ENCODE data around the gene FBXO24.

The FBXO24 gene

GRCh38 chr7:100575206-100575631, 10.9 kb upstream of the FBXO24 start:
- no peak for DNase-seq

GRCh38 chr7:100575746-100576383, 10.3 kb upstream of the FBXO24 start:
- no peak for DNase-seq

DNA sequence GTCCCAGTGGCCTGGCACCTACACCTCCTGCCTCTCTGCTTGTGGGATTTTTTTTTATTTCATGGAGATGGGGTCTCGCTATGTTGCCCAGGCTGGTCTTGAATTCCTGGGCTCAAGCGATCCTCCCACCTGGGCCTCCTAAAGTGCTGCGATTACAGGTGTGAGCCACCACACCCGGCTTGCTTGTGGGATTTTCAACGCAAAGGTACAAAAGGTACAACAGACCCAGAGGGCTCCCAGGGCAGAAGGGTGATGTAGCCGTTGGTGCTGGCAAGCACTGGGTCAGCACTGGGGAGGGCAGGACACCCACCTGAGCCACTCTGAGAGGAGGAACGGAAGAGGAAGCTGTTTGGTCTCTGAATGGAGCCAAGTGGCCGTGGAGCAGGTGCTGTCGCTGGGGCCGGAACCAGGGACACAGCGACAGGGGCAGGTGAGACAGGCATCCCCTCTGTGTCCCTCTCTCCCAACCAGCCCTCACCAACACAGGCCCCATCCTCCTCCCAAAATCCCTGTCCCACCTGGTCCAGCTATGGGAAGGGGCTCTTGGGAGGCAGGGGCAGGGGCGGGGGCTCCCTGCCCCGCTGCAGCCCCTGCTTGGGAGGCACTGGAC, 9.6 kb upstream of the FBXO24 start:
- no peak for DNase-seq

GRCh38 chr7:100577103-100577502, 9.0 kb upstream of the FBXO24 start:
- DNase-seq: no peak

DNA sequence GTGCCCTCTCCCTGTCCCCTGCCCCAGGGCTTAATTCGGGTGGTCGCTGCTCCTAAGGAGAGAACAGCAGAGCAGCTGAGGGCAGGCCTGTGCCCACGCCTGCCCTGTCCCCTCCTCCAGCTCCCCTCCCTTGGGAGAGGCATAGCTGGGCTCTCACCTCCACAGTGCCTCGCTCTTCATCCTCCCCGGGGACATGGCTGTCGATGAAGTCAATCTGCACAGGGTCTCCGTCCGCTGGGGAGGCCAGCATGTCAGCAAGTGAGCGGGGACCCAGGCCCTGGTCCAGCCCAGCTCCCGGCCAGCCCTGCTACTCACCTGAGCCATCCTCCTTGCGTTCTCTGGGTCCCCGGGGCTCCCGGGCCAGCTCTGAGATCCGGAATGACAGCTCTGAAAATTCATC, 8.6 kb upstream of the FBXO24 start:
- DNase-seq: no peak

GRCh38 chr7:100578246-100579183, 7.6 kb upstream of the FBXO24 start:
- DNase-seq: no peak

GRCh38 chr7:100580466-100581283, 5.5 kb upstream of the FBXO24 start:
- no peak for DNase-seq

DNA sequence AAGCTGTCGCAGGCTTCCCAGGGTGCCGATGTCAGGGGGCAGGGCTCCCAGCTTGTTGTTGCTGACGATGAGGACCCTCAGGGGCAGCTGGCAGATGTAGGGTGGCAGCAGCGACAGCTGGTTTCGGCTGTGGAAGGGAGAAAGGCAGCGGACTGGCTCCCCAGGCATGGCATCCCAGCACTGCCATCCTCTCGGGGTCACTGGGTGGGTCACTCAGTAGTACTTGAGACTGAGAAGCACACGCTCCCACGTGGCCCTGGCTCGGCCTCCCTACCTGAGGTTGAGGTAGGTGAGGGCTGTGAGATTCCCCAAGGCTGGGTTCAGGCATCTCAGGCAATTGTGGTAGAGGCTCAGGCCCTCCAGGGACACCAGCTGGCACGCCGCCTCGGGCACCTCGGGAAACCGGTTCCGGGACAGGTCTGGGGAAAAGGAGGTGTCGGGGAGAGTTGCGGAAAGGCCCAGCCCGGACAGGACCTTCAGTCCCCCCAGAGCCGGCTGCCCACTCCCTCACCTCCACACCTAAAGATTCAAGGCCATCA, 4.0 kb upstream of the FBXO24 start:
- DNase-seq: no peak

- DNase-seq: no peak
These were observed 3.5 kb upstream of the FBXO24 start for GRCh38 chr7:100582650-100583049.

- no peak for DNase-seq
These were observed 2.7 kb upstream of the FBXO24 start for GRCh38 chr7:100583132-100584053.

DNA sequence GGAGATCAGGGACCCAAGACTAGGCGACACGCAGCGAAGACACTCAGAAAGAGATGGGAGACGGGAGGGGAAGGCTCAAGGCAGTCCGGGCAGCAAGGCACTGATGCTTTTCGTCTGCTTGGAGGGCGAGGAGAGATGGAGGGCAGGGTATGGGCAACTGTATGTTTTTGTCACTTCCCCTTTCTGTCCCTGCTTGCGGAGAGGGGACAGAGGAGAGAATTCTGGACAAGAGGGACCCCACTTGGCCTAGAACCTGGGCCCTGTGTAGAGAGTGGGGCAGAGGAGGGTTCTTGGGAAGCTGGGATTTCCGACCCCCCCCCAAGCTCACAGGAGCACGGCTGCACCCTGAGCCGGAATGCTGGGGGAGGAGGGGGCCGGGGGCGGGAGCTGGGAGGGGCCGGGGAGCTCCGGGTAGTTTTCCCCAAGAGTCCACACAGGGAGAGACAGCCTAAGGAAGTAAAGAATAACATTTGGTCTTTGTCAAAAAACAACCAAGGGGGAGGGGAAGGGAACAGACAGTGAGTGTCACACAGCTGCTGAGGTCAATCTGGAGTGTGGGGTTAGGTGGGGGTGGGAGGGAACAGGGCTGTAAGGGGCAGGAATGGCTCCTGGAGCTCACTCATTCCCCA, 2.0 kb upstream of the FBXO24 start:
- DNase-seq: no peak

- DNase-seq: no peak
These were observed 1.2 kb upstream of the FBXO24 start for GRCh38 chr7:100584683-100585510.

DNA sequence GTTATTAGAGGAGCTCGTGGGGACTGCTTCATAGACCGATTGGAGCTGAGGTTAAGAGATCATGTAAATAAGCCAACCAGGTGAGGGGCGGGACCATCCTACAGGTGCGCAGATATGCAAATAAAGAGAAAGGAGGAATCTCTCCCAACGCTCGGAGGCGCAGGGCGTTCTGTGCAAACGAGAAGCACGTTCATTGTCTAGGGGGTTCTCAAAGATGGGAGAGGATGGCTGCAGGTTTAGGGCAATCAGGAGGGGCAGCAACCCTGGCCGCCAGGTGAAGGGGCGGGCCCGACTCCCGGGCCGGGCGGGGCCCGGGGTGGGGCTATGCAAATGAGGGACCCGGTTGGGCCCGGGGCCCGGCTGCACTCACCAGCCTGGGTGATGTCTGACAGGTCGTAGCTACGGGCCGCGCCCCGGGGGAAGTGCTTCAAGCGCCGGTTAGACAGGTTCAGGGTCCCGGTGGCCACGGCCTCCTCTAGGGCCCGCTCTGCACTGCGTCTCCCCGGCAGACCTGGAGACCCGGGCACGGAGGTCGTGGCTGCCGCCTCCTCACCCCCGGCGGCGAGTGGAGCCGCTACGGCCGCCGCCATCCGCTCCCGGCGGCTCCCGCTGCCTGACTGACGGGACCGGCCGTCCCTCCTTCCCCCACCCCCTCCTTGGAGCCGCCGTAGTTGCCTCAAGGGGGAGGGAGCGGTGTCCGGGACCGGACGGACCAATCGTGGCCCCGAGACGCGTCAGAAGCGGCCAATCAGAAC, 440 bp upstream of the FBXO24 start, which contains the start of gene LRCH4:
Gene LRCH4 (minus strand): TSS at position 619 of the 755 bp plus-strand sequence. CDS start 29 bp downstream, at position 590.
- DNase-seq: peak; percentile 12

DNA sequence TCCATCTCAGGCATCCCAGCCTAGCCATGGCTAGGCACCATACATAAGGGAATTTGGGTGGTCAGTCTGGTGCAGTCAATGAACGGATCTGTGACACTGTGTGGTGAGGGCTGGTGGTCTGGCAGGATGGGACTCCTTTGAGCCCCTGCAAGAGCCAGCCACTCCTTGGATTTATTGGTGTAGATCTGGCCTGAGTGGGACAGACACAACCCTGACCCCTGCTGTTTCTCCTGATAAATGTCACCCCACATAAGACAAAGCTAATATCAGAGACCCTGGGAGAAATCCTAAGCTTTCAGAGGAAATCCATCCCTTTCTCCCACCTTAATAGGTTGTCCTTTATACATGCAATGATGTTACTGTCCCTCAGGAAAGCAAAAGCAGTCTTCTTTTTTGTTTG, 2.3 kb downstream of the FBXO24 start:
- no peak for DNase-seq

GRCh38 chr7:100589341-100589947, 3.3 kb downstream of the FBXO24 start:
- DNase-seq: no peak

GRCh38 chr7:100590077-100590737, 4.1 kb downstream of the FBXO24 start:
- no peak for DNase-seq

DNA sequence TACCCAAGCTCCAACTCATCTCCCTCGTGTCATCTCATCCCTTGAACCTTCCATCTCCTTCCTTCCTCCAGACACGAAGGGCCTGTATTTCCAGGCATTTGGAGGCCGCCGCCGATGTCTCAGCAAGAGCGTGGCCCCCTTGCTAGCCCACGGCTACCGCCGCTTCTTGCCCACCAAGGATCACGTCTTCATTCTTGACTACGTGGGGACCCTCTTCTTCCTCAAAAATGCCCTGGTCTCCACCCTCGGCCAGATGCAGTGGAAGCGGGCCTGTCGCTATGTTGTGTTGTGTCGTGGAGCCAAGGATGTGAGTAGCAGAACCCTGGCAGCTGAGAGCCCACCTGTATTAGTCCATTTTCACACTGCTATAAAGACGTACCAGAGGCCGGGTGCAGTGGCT, 5.5 kb downstream of the FBXO24 start:
- DNase-seq: no peak

DNA sequence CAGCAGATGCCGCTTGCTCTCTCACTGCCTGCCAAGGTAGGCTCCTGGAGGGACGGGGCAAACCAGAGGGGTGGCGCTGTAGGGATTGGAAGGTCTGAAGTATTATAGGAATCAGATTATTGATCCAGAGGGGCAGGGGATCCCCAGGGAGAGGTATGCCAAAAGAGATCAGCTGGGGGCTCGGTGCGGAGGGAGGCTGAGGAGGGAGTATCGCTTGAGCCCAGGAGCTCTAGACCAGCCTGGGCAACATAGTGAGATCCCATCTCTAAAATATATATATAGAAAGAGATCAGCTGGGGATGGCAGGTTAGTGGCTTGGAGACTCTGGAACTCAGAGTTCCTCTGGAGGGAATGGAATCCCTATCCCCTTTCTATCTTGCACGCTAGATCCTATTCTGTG, 9.1 kb downstream of the FBXO24 start:
- no peak for DNase-seq
